H1 (cell line): ENCODE results near the gene CD14. TPM values are rescaled to one million over a fixed set of nuclear protein-coding genes. Genes with fewer than 3 reads are reported as not detected.

Experiments used
- CTCF ChIA-PET: fragments of 300-600 bp; sonication (Branson Sonifier 250); formaldehyde crosslinking; loops from one replicate; lab custom pipeline; 2021; ENCODE audit not compliant: partially characterized antibody; lab: Charles Lee
- POLR2A ChIA-PET: fragments of 300-600 bp; sonication (Branson Sonifier 250); formaldehyde crosslinking; loops from one replicate; lab custom pipeline; 2021; ENCODE audit warnings: inconsistent platforms; ENCODE audit not compliant: partially characterized antibody; lab: Charles Lee
- DNase-seq, 2 experiments: peaks; one replicate each; pipeline versions ENCODE4 v3.0.0 to v3.0.0-alpha.2; 2010 to 2022; ENCODE audit warnings: low spot score in 2 of 2, low read depth in 1 of 2, mixed read lengths in 1 of 2
- FAIRE-seq: peaks from 2 replicates; lab custom pipeline; 2011; peaks lifted over from hg19 to GRCh38; lab: Jason Lieb, UNC
- H2AFZ ChIP-seq: 2 replicates; pipeline ENCODE4 v1.8.1; 2012; ENCODE audit warnings: low read length, inconsistent platforms
- H2AK5ac ChIP-seq: 2 replicates; pipeline ENCODE4 v1.6.1; 2013; ENCODE audit warnings: low read depth, low read length
- H2BK120ac ChIP-seq: replicated peaks from 2 replicates; pipeline ENCODE3; 2013; ENCODE audit warnings: low read depth, low read length, inconsistent platforms
- H2BK12ac ChIP-seq: 2 replicates; pipeline ENCODE4 v1.6.1; 2013; ENCODE audit warnings: low read depth, low read length
- H2BK15ac ChIP-seq: 2 replicates; pipeline ENCODE4 v1.6.1; 2013; ENCODE audit warnings: low read length
- H2BK20ac ChIP-seq: 2 replicates; pipeline ENCODE4 v1.6.1; 2013; ENCODE audit warnings: low read length
- H2BK5ac ChIP-seq: 2 replicates; pipeline ENCODE4 v1.6.1; 2013; ENCODE audit warnings: low read depth, low read length
- H3K14ac ChIP-seq: 2 replicates; pipeline ENCODE4 v1.6.1; 2013; ENCODE audit warnings: inconsistent platforms; ENCODE audit not compliant: insufficient read length
- H3K18ac ChIP-seq: 2 replicates; pipeline ENCODE4 v1.6.1; 2013; ENCODE audit warnings: low read length; ENCODE audit errors: extremely low read depth
- H3K23ac ChIP-seq: 2 replicates; pipeline ENCODE4 v1.6.1; 2013; ENCODE audit warnings: inconsistent platforms; ENCODE audit not compliant: insufficient read length
- H3K23me2 ChIP-seq: 2 replicates; pipeline ENCODE4 v1.6.1; 2013; ENCODE audit warnings: low read depth, low read length
- H3K27ac ChIP-seq: 2 replicates; pipeline ENCODE4 v1.6.1; 2011; ENCODE audit warnings: low read depth, low read length, inconsistent platforms
- H3K27me3 ChIP-seq, 4 experiments: replicated peaks in 1 of 4; 1 replicate in 1 of 4; 2 replicates in 3 of 4; pipeline versions ENCODE4 v1.6.1 to v1.8.1; 2011 to 2013; ENCODE audit warnings: low read length in 3 of 4, mild to moderate bottlenecking in 3 of 4, inconsistent platforms in 2 of 4, mixed read lengths in 2 of 4, moderate library complexity in 1 of 4; ENCODE audit not compliant: control insufficient read depth in 3 of 4, insufficient read depth in 3 of 4; ENCODE audit errors: extremely low read depth in 1 of 4
- H3K36me3 ChIP-seq, 4 experiments: 2 replicates each; pipeline versions ENCODE4 v1.6.1 to v1.8.1; 2011 to 2013; ENCODE audit warnings: mild to moderate bottlenecking in 4 of 4, low read length in 3 of 4, moderate library complexity in 2 of 4, control low read depth in 1 of 4, inconsistent platforms in 1 of 4; ENCODE audit not compliant: insufficient read depth in 4 of 4, control insufficient read depth in 2 of 4
- H3K4ac ChIP-seq: replicated peaks from 2 replicates; pipeline ENCODE3; 2013; ENCODE audit warnings: low read length, low read depth, mixed read lengths, inconsistent platforms; ENCODE audit not compliant: insufficient read length
- H3K4me1 ChIP-seq, 4 experiments: replicated peaks in 1 of 4; 1 replicate in 1 of 4; 2 replicates in 3 of 4; pipeline versions ENCODE4 v1.6.1 to v1.8.1; 2011 to 2013; ENCODE audit warnings: low read length in 3 of 4, inconsistent platforms in 2 of 4, mixed read lengths in 1 of 4; ENCODE audit not compliant: insufficient read depth in 4 of 4, control insufficient read depth in 3 of 4
- H3K4me2 ChIP-seq, 2 experiments: 2 replicates each; pipeline versions ENCODE4 v1.6.1 to v1.8.1; 2011 to 2013; ENCODE audit warnings: low read depth in 2 of 2, low read length in 2 of 2, control low read depth in 1 of 2, inconsistent platforms in 1 of 2, mild to moderate bottlenecking in 1 of 2; ENCODE audit not compliant: insufficient read depth in 1 of 2
- H3K4me3 ChIP-seq, 4 experiments: fragments of 200-600, 300-600 bp in 1 of 4; sonication (generic), shearing (Covaris generic), sonication (Bioruptor Twin) in 1 of 4; 2 replicates each; pipeline versions ENCODE4 v1.5.1 to v1.8.1; 2011 to 2016; ENCODE audit warnings: low read length in 4 of 4, low read depth in 3 of 4, control low read depth in 2 of 4, inconsistent platforms in 2 of 4, mild to moderate bottlenecking in 2 of 4, mixed read lengths in 1 of 4, moderate library complexity in 1 of 4; ENCODE audit not compliant: insufficient read depth in 2 of 4; ENCODE audit errors: extremely low read depth in 1 of 4
- H3K56ac ChIP-seq: replicated peaks from 2 replicates; pipeline ENCODE3; 2013; ENCODE audit warnings: low read depth, mild to moderate bottlenecking, mixed read lengths, low read length, inconsistent platforms; ENCODE audit not compliant: insufficient read length
- H3K79me1 ChIP-seq: 2 replicates; pipeline ENCODE4 v1.6.1; 2013; ENCODE audit warnings: low read depth, low read length, control low read depth
- H3K79me2 ChIP-seq, 2 experiments: 2 replicates each; pipeline versions ENCODE4 v1.6.1 to v1.8.1; 2012 to 2013; ENCODE audit warnings: low read length in 2 of 2, mild to moderate bottlenecking in 2 of 2, inconsistent platforms in 1 of 2; ENCODE audit not compliant: insufficient read depth in 2 of 2, control insufficient read depth in 1 of 2
- H3K9ac ChIP-seq, 4 experiments: replicated peaks in 1 of 4; 1 replicate in 1 of 4; 2 replicates in 3 of 4; pipeline versions ENCODE4 v1.6.1 to v1.8.1; 2011 to 2013; ENCODE audit warnings: low read depth in 3 of 4, low read length in 3 of 4, control low read depth in 2 of 4, mild to moderate bottlenecking in 2 of 4, moderate library complexity in 2 of 4, inconsistent platforms in 1 of 4; ENCODE audit errors: extremely low read depth in 1 of 4
- H3K9me3 ChIP-seq, 2 experiments: 2 replicates each; pipeline versions ENCODE4 v1.6.1 to v1.8.1; 2012 to 2013; ENCODE audit warnings: mild to moderate bottlenecking in 2 of 2, moderate library complexity in 2 of 2, control low read depth in 1 of 2, inconsistent platforms in 1 of 2, low read depth in 1 of 2, low read length in 1 of 2, mixed read lengths in 1 of 2; ENCODE audit not compliant: insufficient read depth in 2 of 2
- H4K20me1 ChIP-seq, 2 experiments: replicated peaks in 1 of 2; 2 replicates each; pipeline versions ENCODE3 to v1.8.1; 2011 to 2013; ENCODE audit warnings: inconsistent platforms in 2 of 2, low read length in 2 of 2, mild to moderate bottlenecking in 1 of 2; ENCODE audit not compliant: insufficient read depth in 2 of 2, control insufficient read depth in 1 of 2
- H4K5ac ChIP-seq: 2 replicates; pipeline ENCODE4 v1.6.1; 2013; ENCODE audit warnings: low read length, low read depth, mixed read lengths, inconsistent platforms; ENCODE audit not compliant: insufficient read length
- H4K8ac ChIP-seq: 2 replicates; pipeline ENCODE4 v1.8.0; 2013; ENCODE audit warnings: mild to moderate bottlenecking, moderate library complexity, low read length, inconsistent platforms; ENCODE audit not compliant: insufficient read depth; ENCODE audit errors: extremely low read depth
- H4K91ac ChIP-seq: replicated peaks from 2 replicates; pipeline ENCODE3; 2013; ENCODE audit warnings: low read length, mixed read lengths, inconsistent platforms; ENCODE audit not compliant: insufficient read length
- ATF2 ChIP-seq: IDR thresholded peaks from 2 replicates; pipeline ENCODE4 v1.6.1; 2012; ENCODE audit warnings: low read length, inconsistent platforms
- BRCA1 ChIP-seq: IDR thresholded peaks from 2 replicates; pipeline ENCODE4 v1.6.1; 2012; ENCODE audit warnings: low read depth, low read length, improper control_type of control experiment
- CTBP2 ChIP-seq: IDR thresholded peaks from 2 replicates; pipeline ENCODE4 v1.7.0; 2011; ENCODE audit warnings: borderline replicate concordance, mild to moderate bottlenecking, moderate library complexity, mixed read lengths, low read length; ENCODE audit not compliant: insufficient read depth, insufficient read length
- EP300 ChIP-seq, 2 experiments: IDR thresholded peaks; 1 replicate in 1 of 2; 2 replicates in 1 of 2; pipeline ENCODE4 v1.6.1; 2011 to 2012; ENCODE audit warnings: low read depth in 2 of 2, low read length in 2 of 2, mild to moderate bottlenecking in 2 of 2, borderline replicate concordance in 1 of 2, inconsistent platforms in 1 of 2, moderate library complexity in 1 of 2
- FOSL1 ChIP-seq: IDR thresholded peaks from 2 replicates; pipeline ENCODE4 v1.6.1; 2011; ENCODE audit warnings: mild to moderate bottlenecking, low read depth, low read length, moderate library complexity; ENCODE audit not compliant: insufficient read depth
- JUN ChIP-seq: IDR thresholded peaks from 2 replicates; pipeline ENCODE4 v1.6.1; 2011; ENCODE audit warnings: low read depth, mild to moderate bottlenecking, improper control_type of control experiment, low read length
- TAF7 ChIP-seq: optimal IDR thresholded peaks from 2 replicates; pipeline ENCODE3; 2011; ENCODE audit warnings: low read depth, mild to moderate bottlenecking, inconsistent platforms, low read length, moderate library complexity, borderline replicate concordance
- WGBS, 2 experiments: shearing (Covaris generic) in 1 of 2; methylation state at CpG; one replicate each; pipeline versions ENCODE4 v1.1.6 to v1.1.7; 2013 to 2015; ENCODE audit warnings: low lambda C conversion rate in 2 of 2, mixed read lengths in 2 of 2, inconsistent platforms in 1 of 2, low coverage in 1 of 2, missing lambda C conversion rate in 1 of 2; ENCODE audit not compliant: insufficient replicate concordance in 2 of 2, insufficient coverage in 1 of 2, insufficient read length in 1 of 2; ENCODE audit errors: extremely low coverage in 1 of 2, missing lambda C conversion rate in 1 of 2; 5-methylcytosine and 5-hydroxymethylcytosine counted together
- polyA plus RNA-seq, 7 experiments: library from polyadenylated mRNA; depleted of rRNA in 3 of 7; stranded (reverse) in 5 of 7; unstranded in 2 of 7; fragments of >200 nt in 5 of 7; fragments of 200-250 nt in 2 of 7; gene quantifications; 1 replicate in 5 of 7; 2 replicates in 1 of 7; 4 replicates in 1 of 7; pipeline versions ENCODE4 v1.2.1 to v1.2.3, GENCODE V29; 2011 to 2013; ENCODE audit warnings: missing spikeins in 2 of 7, mixed read lengths in 2 of 7
- total RNA-seq: library from RNA; stranded (reverse); fragmentation: NEBNext Ultra II Directional; extraction: Animal tissue kit (Norgen Biotek cat#: 25700); gene quantifications from 2 replicates; pipeline ENCODE4 v1.2.1, GENCODE V29; 2021
- TF ChIP-seq, protein P1 (sequence below): IDR thresholded peaks from 2 replicates; pipeline ENCODE4 v1.6.1; 2011; ENCODE audit warnings: low read length, improper control_type of control experiment

CD14 gene
- total and polyA plus RNA-seq, 2 of the 8 experiments (the other 6 are each of a cell fraction or from before 2014, with no cell fraction given) = 0.15 TPM; not detected in 1

DNA sequence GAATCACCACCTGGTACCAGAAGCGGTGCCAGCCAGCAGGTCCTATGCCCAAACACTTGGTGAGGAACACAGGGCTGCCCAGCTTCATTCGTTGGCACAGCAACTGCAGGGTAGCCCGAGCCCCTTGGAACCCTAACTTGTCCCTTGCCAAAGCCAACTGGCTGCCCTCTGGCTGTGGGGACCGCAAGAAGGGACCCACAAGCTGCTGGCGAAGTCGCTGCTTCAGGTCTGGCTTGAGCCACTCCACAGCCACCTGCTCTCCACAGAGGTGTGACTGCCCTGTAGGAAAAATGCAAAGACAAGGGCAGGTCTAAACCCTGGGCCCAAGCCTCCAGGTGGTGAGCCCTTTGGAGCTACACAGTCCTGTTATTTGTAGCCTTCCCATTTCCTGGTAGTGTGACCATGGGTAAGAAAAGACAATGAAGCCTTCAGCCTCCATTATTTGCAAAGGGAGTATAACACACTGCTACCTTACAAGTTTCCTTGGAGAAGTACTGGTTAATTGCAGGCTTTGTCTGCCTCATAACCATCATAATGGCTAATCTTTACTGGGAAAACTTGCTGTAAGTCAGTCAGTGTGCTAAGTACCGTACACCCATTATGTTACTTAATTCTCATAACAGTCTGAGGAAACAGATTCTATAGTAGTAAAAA lies 38.6 kb upstream of the CD14 start:
- ChIA-PET POLR2A (interaction anchor here (1.1 to 3.9 kb wide), 10 partner anchors 7 to 369 kb away, joined by 3 to 26 read pairs (median 5); partner anchors contain the start of genes HARS1, HARS2, IK and NDUFA2), CTCF (interaction anchor here (1.1 to 1.2 kb wide), 3 partner anchors 9 to 946 kb away, joined by 3 to 4 read pairs (median 4); no protein-coding TSS in a partner anchor)
- Histone ChIP-seq H3K79me1 (peaks cover 3% of the 10 kb centered on the region; the same call in 1 of the 2 replicates), H3K9me3 (no peaks in the 10 kb centered on the region), H2AK5ac (no peak overlapping the region), H3K56ac (no peak overlapping the region), H2BK20ac (no peak overlapping the region), H3K27me3 (no peaks in the 10 kb centered on the region), H3K23ac (no peak overlapping the region), H3K9ac (no peak overlapping the region), H4K91ac (no peak overlapping the region), H3K79me2 (peaks cover 0 to 6% of the 10 kb centered on the region in 2 experiments; a peak in 1 of 4 replicates), H4K5ac (no peak overlapping the region), H3K4me2 (no peak overlapping the region), H2BK5ac (no peak overlapping the region), H3K14ac (no peak overlapping the region), H4K20me1 (peaks cover 0 to 4% of the 10 kb centered on the region in 2 experiments), H4K8ac (no peak overlapping the region), H2AFZ (no peak overlapping the region), H3K4ac (no peak overlapping the region), H3K27ac (no peak overlapping the region), H3K4me3 (no peak overlapping the region), H3K23me2 (no peaks in the 10 kb centered on the region), H2BK120ac (no peak overlapping the region), H3K36me3 (peaks cover 12 to 58% (median 41%) of the 10 kb centered on the region in 4 experiments), H3K4me1 (no peaks in the 10 kb centered on the region; a peak in 1 of 7 replicates), H3K18ac (no peak overlapping the region), H2BK12ac (no peak overlapping the region), H2BK15ac (no peak overlapping the region)
- FAIRE-seq (no peak), DNase-seq (no peak)
- 89% methylated on average over 3 of the region's 7 CpGs; no CpG with 5 or more reads in 1 of the 2 experiments for WGBS, 2 experiments
- TF ChIP-seq, protein P1, sequence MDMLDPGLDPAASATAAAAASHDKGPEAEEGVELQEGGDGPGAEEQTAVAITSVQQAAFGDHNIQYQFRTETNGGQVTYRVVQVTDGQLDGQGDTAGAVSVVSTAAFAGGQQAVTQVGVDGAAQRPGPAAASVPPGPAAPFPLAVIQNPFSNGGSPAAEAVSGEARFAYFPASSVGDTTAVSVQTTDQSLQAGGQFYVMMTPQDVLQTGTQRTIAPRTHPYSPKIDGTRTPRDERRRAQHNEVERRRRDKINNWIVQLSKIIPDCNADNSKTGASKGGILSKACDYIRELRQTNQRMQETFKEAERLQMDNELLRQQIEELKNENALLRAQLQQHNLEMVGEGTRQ = no peak
- TF ChIP-seq BRCA1 (no peak), TAF7 (no peak), JUN (no peak), FOSL1 (no peak), EP300 (IDR thresholded peaks at IDR 0.05; ENCODE audit: borderline replicate concordance in 1 of 2, low read depth in 2 of 2, low read length in 2 of 2) (no peak), ATF2 (no peak), CTBP2 (no peak)
